GM18505 (cell line): ENCODE measurements around the gene CDC6.

Source experiments
- ATAC-seq: cut with Tn5 transposase; IDR thresholded peaks from one replicate; pipeline ENCODE4 v1.9.1; 2021; ENCODE audit not compliant: unreplicated experiment
- POLR2A ChIP-seq: IDR thresholded peaks from 4 replicates; pipeline ENCODE4 v1.6.1; 2011; ENCODE audit warnings: borderline replicate concordance; ENCODE audit not compliant: insufficient read depth, insufficient read length; ENCODE audit errors: extremely low read depth

The CDC6 gene

DNA sequence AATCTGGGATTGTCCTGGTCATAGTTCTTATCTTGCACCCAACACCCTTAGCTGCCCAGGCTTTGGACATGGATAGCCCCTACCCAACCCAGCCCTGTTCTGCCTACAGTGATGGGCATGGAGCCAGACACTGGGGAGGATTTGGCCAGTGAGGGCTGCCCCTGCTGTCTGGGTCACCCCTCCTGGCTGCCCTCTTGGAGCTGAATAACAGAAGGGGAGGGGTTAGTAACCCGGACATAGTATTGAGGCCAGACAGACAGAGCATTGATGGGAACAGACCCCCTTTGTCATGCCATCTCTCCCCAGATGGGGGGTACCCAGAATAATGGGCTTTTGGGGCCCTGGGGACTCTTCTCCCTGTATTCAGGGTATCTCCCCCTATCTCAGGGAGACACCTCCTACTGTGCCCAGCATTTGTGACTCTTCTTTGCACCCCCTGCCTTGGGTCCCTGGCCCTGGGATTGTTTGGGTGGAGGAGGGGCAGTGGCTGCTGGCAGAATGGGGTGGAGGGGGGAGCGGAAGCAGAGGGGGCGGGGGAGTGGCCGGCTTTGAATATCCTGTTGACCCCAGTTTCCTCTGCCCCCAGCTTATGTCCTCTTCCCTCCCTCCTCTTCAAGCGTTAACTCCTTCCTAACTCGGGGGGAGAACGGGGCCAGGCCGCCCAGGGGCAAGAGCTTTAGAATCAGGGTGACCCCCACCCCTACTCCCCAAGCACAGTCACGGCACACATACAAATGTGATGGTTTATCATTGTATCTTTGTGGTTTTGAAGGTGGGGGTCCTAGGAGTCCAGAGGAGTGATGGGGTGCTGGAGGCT, 59.8 kb downstream of the CDC6 start:
- no peak for TF ChIP-seq POLR2A
- no peak for ATAC-seq

DNA sequence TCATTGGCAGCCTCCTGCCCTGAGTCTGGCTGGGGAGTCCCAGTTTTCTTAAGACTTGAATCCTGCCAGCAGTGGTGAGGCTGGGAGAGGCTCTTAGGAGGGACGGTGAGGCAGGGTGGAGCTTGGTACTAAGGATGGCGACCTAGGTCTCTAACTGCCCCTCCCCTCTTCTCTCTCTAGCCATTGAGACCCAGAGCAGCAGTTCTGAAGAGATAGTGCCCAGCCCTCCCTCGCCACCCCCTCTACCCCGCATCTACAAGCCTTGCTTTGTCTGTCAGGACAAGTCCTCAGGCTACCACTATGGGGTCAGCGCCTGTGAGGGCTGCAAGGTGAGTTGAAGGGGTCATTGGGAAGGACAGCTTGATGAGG, 60.4 kb downstream of the CDC6 start:
- no peak for TF ChIP-seq POLR2A
- no peak for ATAC-seq

DNA sequence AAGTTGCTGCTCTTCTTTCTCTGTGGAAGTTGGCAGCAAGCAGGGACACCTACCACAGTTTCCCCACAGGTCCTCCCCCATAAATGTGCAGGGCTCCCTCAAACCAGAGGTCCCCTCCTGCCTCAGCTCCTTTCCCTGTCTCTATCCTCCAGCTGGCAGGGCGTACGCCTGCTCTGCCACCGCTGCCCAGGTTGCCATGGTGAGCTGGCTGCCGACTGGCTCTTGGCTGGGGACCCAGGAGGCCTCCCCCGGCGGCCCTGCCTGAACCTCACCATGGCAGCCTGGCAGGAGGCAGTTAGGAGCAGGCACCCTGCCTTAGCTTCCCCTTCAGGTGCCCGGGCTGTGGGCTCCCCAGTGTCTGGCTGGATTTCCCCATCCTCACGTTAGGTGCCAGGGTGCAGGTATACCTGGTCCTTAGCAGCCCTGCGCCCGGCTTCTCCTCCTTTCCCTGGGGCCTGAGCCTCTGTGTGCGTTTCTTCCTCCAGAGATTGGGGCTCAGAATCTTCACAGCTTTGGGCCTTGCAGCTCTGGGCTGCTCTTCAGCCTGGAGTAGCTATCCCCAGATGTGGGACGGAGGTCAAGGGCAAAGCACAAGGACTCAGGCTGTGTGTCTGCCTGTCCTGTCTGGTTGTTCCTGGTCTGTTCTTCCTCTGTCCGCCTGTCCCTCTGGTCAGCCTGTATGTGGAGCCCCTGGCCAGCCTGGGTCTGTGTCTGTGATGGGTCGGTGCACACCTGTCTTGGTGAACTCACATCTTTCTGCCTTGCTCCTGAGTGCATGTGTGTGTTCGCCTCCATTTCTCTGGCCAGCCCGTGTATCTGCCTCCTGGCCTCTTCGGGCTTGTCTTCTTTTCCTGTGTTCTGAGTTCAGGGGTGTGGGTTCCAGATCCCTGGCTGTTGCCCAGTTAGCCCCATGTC, 61.1 kb downstream of the CDC6 start:
- TF ChIP-seq POLR2A: no peak
- no peak for ATAC-seq

DNA sequence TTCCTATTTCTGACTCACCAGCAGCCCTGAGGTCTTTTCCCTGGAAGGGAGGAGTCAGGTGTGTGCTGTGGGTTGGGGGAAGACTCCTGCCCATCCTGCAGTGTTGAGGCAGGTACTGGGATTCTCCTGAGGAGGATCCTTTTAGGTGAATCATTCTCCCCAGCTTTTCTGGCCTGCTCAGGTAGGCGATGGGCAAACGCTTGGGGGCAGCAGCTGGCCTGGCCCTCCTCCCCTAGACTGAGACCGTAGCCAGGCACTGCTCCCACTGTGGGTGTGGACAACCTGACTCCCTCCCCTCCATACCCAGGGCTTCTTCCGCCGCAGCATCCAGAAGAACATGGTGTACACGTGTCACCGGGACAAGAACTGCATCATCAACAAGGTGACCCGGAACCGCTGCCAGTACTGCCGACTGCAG, 61.8 kb downstream of the CDC6 start:
- ATAC-seq: no peak
- TF ChIP-seq POLR2A: no peak

DNA sequence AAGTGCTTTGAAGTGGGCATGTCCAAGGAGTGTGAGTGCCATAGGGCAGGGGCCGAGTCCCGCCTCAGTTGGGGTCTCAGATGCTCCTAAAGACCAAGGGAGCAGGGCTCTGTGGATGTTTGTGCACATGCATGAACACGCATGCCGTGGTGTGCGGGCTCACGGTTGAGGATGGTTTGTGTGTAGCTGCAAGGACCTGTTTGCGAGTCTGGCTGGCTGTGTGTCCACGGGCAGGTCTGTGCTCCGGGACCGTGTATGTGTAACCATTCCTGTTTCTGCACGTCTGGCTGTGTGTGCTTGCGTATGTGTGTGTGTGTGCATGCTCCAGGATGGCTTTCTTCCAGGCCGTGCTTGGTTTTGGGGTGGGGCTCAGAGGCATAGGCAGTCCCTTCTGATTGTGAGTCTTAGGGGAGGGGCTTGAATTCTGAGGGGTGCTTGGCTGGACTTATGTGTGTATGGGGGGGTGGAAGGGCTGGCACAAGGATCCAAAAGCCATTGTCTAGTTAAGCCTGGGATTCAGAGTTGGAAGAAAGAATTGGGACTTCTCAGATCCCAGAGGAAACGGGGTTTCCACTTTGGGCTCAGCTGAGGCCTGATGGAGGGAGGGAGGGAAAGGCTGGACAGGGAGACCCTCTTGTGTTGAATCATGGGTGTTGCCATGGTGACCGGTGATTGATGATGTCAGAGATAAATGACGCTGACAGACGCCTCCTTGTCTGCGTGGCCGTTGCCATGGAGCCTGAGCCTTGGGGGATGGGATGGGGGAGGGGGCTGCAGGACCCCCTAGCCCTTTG, 62.4 kb downstream of the CDC6 start:
- no peak for TF ChIP-seq POLR2A
- no peak for ATAC-seq

DNA sequence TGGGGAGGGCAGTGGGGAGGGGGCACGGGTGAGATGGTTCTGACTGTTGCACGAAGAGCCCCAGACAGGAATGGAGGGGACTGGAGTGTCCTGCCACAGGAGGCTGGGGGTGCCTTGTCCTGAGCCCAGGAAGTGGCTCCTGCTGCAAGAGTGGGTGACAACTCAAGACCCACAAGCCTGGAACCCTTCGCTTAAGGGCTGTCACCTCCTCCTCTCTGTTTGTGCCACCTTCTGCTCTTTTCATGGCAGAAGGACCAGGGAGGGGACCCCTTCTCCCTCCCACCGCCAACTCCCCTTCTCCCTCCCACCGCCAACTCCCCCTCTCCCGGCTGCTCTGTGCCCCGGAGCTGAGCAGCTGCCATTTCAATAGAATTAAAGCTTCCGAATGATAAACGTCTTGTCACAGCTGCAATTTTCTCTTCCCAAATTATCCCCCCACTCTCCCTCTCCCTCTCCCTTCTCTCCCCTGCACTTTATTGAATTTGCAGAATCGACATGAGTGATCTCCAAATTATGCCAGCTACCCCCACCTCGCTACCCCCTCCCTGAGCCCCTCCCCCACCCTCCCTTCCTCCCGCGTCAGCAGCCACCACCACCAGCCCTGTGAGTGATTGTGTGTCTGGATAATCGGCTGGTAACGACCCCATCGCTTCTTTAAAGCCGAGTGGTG, 63.1 kb downstream of the CDC6 start:
- no peak for ATAC-seq
- no peak for TF ChIP-seq POLR2A

DNA sequence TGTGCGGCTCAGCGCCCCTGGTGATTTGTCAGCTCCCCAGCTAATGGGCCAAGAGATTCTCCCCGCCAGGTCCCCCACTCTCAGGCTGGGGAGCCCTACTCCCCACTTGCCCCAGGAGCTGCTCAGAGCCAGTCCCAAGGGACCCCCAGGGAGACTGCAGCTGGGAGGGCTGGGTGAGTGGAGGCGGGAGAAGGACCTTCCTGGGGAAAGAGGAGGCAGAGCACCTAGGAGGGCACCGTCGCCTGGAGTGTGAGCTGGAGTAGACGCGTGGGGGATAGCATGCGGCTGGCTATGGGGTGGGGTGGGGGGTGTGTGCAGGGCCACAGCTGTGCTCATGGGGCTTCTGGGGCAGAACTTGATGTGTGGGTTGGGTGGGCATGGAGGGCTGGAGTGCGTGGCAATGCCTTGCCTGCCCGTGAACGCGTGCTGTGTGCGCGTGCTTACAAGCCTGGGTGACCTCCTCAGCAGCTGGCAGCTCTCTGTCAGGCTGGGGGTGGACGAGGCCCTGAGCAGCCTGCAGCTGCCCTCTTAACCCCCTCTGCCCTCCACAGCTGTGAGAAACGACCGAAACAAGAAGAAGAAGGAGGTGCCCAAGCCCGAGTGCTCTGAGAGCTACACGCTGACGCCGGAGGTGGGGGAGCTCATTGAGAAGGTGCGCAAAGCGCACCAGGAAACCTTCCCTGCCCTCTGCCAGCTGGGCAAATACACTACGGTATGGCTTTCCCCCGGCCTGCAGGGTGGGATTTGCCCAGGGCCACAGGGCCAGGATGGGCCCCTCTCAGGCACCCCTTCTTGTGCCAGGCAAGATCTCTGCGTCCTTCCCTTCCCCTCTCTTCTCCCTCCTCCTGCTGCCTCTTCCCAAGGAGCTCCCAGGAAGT, 63.9 kb downstream of the CDC6 start:
- TF ChIP-seq POLR2A: no peak
- ATAC-seq: no peak

DNA sequence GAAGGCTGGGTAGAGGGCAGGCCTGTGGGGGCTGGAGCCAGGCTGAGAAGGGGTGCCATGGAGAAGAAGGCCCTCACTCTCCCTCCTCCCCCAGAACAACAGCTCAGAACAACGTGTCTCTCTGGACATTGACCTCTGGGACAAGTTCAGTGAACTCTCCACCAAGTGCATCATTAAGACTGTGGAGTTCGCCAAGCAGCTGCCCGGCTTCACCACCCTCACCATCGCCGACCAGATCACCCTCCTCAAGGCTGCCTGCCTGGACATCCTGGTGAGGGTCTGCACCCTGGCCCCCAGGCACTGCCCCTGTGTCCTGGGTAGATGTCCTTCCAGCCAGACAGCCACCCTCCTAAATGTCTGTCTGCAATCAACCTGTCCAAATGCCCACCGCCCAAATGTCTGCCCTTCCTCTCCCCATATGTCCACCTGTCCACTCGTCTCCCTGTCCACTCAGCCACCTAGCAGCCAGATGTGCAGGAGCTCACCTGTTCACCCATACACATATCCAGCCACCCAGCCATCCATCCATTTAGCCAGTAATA, 64.6 kb downstream of the CDC6 start:
- TF ChIP-seq POLR2A: no peak
- no peak for ATAC-seq

DNA sequence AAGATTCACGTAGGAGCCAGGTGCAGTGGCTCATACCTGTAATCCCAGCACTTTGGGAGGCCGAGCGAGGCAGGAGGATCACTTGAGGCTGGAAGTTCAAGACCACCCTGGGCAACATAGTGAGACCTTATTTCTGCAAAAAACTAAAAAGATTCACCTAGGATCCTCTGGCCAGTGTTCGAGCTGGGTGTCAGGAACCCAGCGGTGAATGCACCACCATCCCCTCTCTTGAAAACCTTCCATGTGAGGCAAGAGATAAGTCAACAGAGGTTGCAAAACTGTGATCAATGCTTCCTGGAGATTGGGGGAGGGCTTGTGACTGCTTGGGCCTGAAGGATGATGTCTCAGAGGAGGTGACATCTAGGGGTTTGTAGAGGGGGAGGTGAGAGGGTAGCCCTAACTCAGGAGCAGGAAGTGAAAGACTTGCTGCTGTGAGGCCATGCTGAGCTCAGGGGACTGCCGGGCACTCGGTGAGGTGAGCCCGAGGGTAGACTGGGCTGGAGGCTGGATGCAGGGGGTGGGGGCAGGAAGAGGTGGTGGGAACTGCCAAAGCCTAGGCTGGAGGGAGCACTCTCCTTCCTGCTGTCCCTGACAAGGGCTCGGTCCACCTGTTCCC, 65.2 kb downstream of the CDC6 start:
- no peak for ATAC-seq
- TF ChIP-seq POLR2A: no peak
